ENCODE measurements around the gene PLEKHN1.

Gene PLEKHN1

GRCh38 chr1:938711-939489 lies 27.4 kb upstream of the PLEKHN1 start:
- no peak for TF ChIP-seq CTCF (IDR thresholded peaks at IDR 0.05; ENCODE audit: borderline replicate concordance, control extremely low read depth, extremely low read depth, insufficient read depth, missing control alignments)
- DNase-seq (ENCODE audit: low spot score), result no peak
- in situ Hi-C loops (cut with MboI; ENCODE audit: low sequenced_read_pairs, unreplicated experiment), result no loop called here

- no peak for TF ChIP-seq CTCF (IDR thresholded peaks at IDR 0.05; ENCODE audit: borderline replicate concordance, control extremely low read depth, extremely low read depth, insufficient read depth, missing control alignments)
- in situ Hi-C loops (cut with MboI; ENCODE audit: low sequenced_read_pairs, unreplicated experiment), result no loop called here
- DNase-seq (ENCODE audit: low spot score), result no peak
Measured at GRCh38 chr1:939511-940106, 26.7 kb upstream of the PLEKHN1 start.

- DNase-seq (ENCODE audit: low spot score), result peak; percentile 80
- in situ Hi-C loops (cut with MboI; ENCODE audit: low sequenced_read_pairs, unreplicated experiment), result no loop called here
- TF ChIP-seq CTCF (IDR thresholded peaks at IDR 0.05; ENCODE audit: borderline replicate concordance, control extremely low read depth, extremely low read depth, insufficient read depth, missing control alignments), result no peak
Measured at GRCh38 chr1:940107-941014, 25.9 kb upstream of the PLEKHN1 start.

GRCh38 chr1:941015-941587 lies 25.2 kb upstream of the PLEKHN1 start:
- DNase-seq (ENCODE audit: low spot score), result no peak
- in situ Hi-C loops (cut with MboI; ENCODE audit: low sequenced_read_pairs, unreplicated experiment), result no loop called here
- no peak for TF ChIP-seq CTCF (IDR thresholded peaks at IDR 0.05; ENCODE audit: borderline replicate concordance, control extremely low read depth, extremely low read depth, insufficient read depth, missing control alignments)

- in situ Hi-C loops (cut with MboI; ENCODE audit: low sequenced_read_pairs, unreplicated experiment), result no loop called here
Measured at GRCh38 chr1:941588-942383, 24.5 kb upstream of the PLEKHN1 start.

More at GRCh38 chr1:941588-942383, 24.5 kb upstream of the PLEKHN1 start:
- no peak for TF ChIP-seq CTCF (IDR thresholded peaks at IDR 0.05; ENCODE audit: borderline replicate concordance, control extremely low read depth, extremely low read depth, insufficient read depth, missing control alignments)
- DNase-seq (ENCODE audit: low spot score), result peak; percentile 76
